ENCODE data around the gene PCYT1B. TPM values are rescaled to one million over a fixed set of nuclear protein-coding genes. Genes with fewer than 3 reads are reported as not detected.

The PCYT1B gene
- total and polyA plus RNA-seq, 11 donors: 0.07 to 0.27 (median 0.11) TPM; not detected in 6

- no peak for ATAC-seq
- no peak overlapping the region for H3K27ac ChIP-seq
- H3K4me3 ChIP-seq: no peak overlapping the region
- no peak for DNase-seq
- H3K36me3 ChIP-seq: no peaks in the 10 kb centered on the region
- TF ChIP-seq POLR2A (IDR thresholded peaks at IDR 0.05): no peak
- no peak for TF ChIP-seq CTCF (IDR thresholded peaks at IDR 0.05)
- intact Hi-C loops (cut with DNase I): no loop called here
- no peaks in the 10 kb centered on the region for H3K4me1 ChIP-seq
- WGBS, 4 donors: 70 to 97% (median 89%) methylated on average over 1 of the region's 1 CpG
- H3K9me3 ChIP-seq: no peaks in the 10 kb centered on the region
- H3K27me3 ChIP-seq: peaks cover 0 to 7% (median 0%) of the 10 kb centered on the region in 9 donors
Measured at GRCh38 chrX:24575496-24575895, 71.7 kb downstream of the PCYT1B start.

- no peaks in the 10 kb centered on the region for H3K9me3 ChIP-seq
- DNase-seq (no peak), ATAC-seq (no peak)
- H3K4me1 ChIP-seq: no peaks in the 10 kb centered on the region
- TF ChIP-seq POLR2A (IDR thresholded peaks at IDR 0.05): no peak
- no peak for TF ChIP-seq CTCF (IDR thresholded peaks at IDR 0.05)
- H3K27me3 ChIP-seq: peaks cover 0 to 7% (median 0%) of the 10 kb centered on the region in 9 donors
- intact Hi-C loops (cut with DNase I): no loop called here
- no peak overlapping the region for H3K4me3 ChIP-seq
- H3K36me3 ChIP-seq: no peaks in the 10 kb centered on the region
- H3K27ac ChIP-seq: no peak overlapping the region
- 64 to 86% (median 81%) methylated on average over 4 of the region's 4 CpGs for WGBS, 4 donors
Measured at GRCh38 chrX:24574743-24575142, 72.4 kb downstream of the PCYT1B start.

GRCh38 chrX:24567169-24567568, 80.0 kb downstream of the PCYT1B start:
- H3K27me3 ChIP-seq: peaks cover 0 to 6% (median 0%) of the 10 kb centered on the region in 9 donors
- no peaks in the 10 kb centered on the region for H3K4me1 ChIP-seq
- TF ChIP-seq POLR2A (IDR thresholded peaks at IDR 0.05): no peak
- no peak for TF ChIP-seq CTCF (IDR thresholded peaks at IDR 0.05)
- H3K4me3 ChIP-seq: no peak overlapping the region
- DNase-seq: no peak
- ATAC-seq: no peak
- WGBS, 4 donors: 82 to 92% (median 88%) methylated on average over 4 of the region's 4 CpGs
- H3K9me3 ChIP-seq: no peaks in the 10 kb centered on the region
- intact Hi-C loops (cut with DNase I): loop anchor here in 1 of 10 donors (10.0 kb wide), 1 partner anchor 172 kb away; no protein-coding TSS in a partner anchor
- no peak overlapping the region for H3K27ac ChIP-seq
- no peaks in the 10 kb centered on the region for H3K36me3 ChIP-seq

GRCh38 chrX:24566240-24566639, 80.9 kb downstream of the PCYT1B start:
- DNase-seq (no peak), ATAC-seq (no peak)
- Histone ChIP-seq H3K9me3 (no peaks in the 10 kb centered on the region), H3K36me3 (no peaks in the 10 kb centered on the region), H3K27me3 (peaks cover 0 to 6% (median 0%) of the 10 kb centered on the region in 9 donors), H3K4me1 (no peaks in the 10 kb centered on the region), H3K4me3 (no peak overlapping the region), H3K27ac (no peak overlapping the region)
- intact Hi-C loops (cut with DNase I): loop anchor here in 1 of 10 donors (10.0 kb wide), 1 partner anchor 171 kb away; no protein-coding TSS in a partner anchor
- WGBS, 4 donors: 75 to 87% (median 79%) methylated on average over 3 of the region's 3 CpGs
- TF ChIP-seq POLR2A (IDR thresholded peaks at IDR 0.05): no peak
- no peak for TF ChIP-seq CTCF (IDR thresholded peaks at IDR 0.05)

All from heart left ventricle (tissue), 16 donors.